Sigmoid colon (tissue), 7 donors: ENCODE results near the gene ANTXR2. TPM values are rescaled to one million over a fixed set of nuclear protein-coding genes. Genes with fewer than 3 reads are reported as not detected.
"Not testable (repeated sequence)": the region's sequence is repeated elsewhere in the genome, so short reads cannot be mapped to it uniquely, and the experiment has no call there.

Experiments used
- DNase-seq: peaks from one replicate; pipeline ENCODE4 v3.0.0-alpha.2; 2019
- H3K27ac ChIP-seq, 4 donors: fragments of 200-600 bp; sonication (generic); one replicate each; pipeline ENCODE4 v1.5.1; 2016 to 2019; ENCODE audit warnings: mild to moderate bottlenecking in 1 of 4
- H3K27me3 ChIP-seq, 3 donors: fragments of 200-600 bp; sonication (generic); one replicate each; pipeline ENCODE4 v1.5.1; 2019; ENCODE audit warnings: mild to moderate bottlenecking in 1 of 3
- H3K36me3 ChIP-seq, 4 donors: fragments of 200-600 bp; sonication (generic); one replicate each; pipeline ENCODE4 v1.5.1; 2016 to 2019
- H3K4me1 ChIP-seq, 4 donors: fragments of 200-600 bp; sonication (generic); one replicate each; pipeline ENCODE4 v1.5.1; 2017 to 2019
- H3K4me3 ChIP-seq, 4 donors: fragments of 200-600 bp; sonication (generic); one replicate each; pipeline ENCODE4 v1.5.1; 2017 to 2019; ENCODE audit warnings: mild to moderate bottlenecking in 2 of 4, moderate library complexity in 1 of 4
- H3K9me3 ChIP-seq, 4 donors: fragments of 200-600 bp in 3 of 4; sonication (generic) in 3 of 4; one replicate each; pipeline versions ENCODE4 v1.5.1 to v1.6.1; 2013 to 2019
- CTCF ChIP-seq, 4 experiments: fragments of 450-650 bp in 3 of 4; fragments of 200-600 bp in 1 of 4; IDR thresholded peaks; one replicate each; pipeline ENCODE4 v1.5.1; 2016 to 2019; ENCODE audit warnings: antibody characterized with exemption in 4 of 4, mild to moderate bottlenecking in 3 of 4, moderate library complexity in 2 of 4
- EP300 ChIP-seq, 4 donors: sonication (generic); formaldehyde crosslinking; IDR thresholded peaks; one replicate each; pipeline ENCODE4 v1.6.1; 2017; ENCODE audit warnings: antibody characterized with exemption in 4 of 4
- POLR2A ChIP-seq, 2 donors: fragments of 450-650 bp; IDR thresholded peaks; one replicate each; pipeline ENCODE4 v1.6.1; 2016; ENCODE audit warnings: antibody characterized with exemption in 2 of 2, mild to moderate bottlenecking in 2 of 2, moderate library complexity in 2 of 2
- POLR2AphosphoS5 ChIP-seq, 4 donors: sonication (generic); formaldehyde crosslinking; IDR thresholded peaks; one replicate each; pipeline ENCODE4 v1.6.1; 2017; ENCODE audit warnings: antibody characterized with exemption in 4 of 4
- WGBS, 2 donors: extraction: QIAGEN DNeasy Blood & Tissue Kit; methylation state at CpG; one replicate each; pipeline ENCODE4 v1.1.7; 2013; 5-methylcytosine and 5-hydroxymethylcytosine counted together
- intact Hi-C: fragments of 100-400 bp; cut with DNase I; formaldehyde crosslinking; loops from one replicate; pipeline ENCODE4 v1.15.1; 2023
- polyA plus RNA-seq, 3 donors: library from polyadenylated mRNA; stranded (reverse); fragments of 200-250 nt; gene quantifications; one replicate each; pipeline ENCODE4 v1.2.3, GENCODE V29; 2013
- total RNA-seq, 4 donors: library from RNA; depleted of rRNA; stranded (reverse); fragments of >200 nt; gene quantifications; one replicate each; pipeline ENCODE4 v1.1.0, GENCODE V29; 2016
- donor health status: healthy with polysubstance abuse.
- donor health status: Bipolar disorder and iron deficiency.
- donor health status: healthy.

ANTXR2 gene
- total and polyA plus RNA-seq, 7 donors: 11.4 to 237 (median 170) TPM

- no peak for TF ChIP-seq POLR2A (IDR thresholded peaks at IDR 0.05)
- TF ChIP-seq POLR2AphosphoS5 (IDR thresholded peaks at IDR 0.05): no peak
- TF ChIP-seq EP300 (IDR thresholded peaks at IDR 0.05): no peak
- no peak for TF ChIP-seq CTCF (IDR thresholded peaks at IDR 0.05)
- Histone ChIP-seq H3K36me3 (peaks cover 0 to 8% (median 0%) of the 10 kb centered on the region in 4 donors), H3K27ac (no peak overlapping the region), H3K4me3 (no peak overlapping the region), H3K27me3 (no peaks in the 10 kb centered on the region), H3K9me3 (no peaks in the 10 kb centered on the region), H3K4me1 (peaks cover 0 to 13% (median 0%) of the 10 kb centered on the region in 4 donors)
- 43 to 87% methylated on average over 2 of the region's 2 CpGs for WGBS, 2 donors
- intact Hi-C loops: no loop called here
- no peak for DNase-seq
These were observed 172.8 kb downstream of the ANTXR2 start for GRCh38 chr4:79900182-79900581.

GRCh38 chr4:79899481-79899880 lies 173.5 kb downstream of the ANTXR2 start:
- 94 to 96% methylated on average over 4 of the region's 4 CpGs for WGBS, 2 donors
- H3K4me1 ChIP-seq: peaks cover 0 to 6% (median 0%) of the 10 kb centered on the region in 4 donors

GRCh38 chr4:79898055-79898454 lies 175.0 kb downstream of the ANTXR2 start:
- Histone ChIP-seq H3K36me3 (peaks cover 0 to 4% (median 0%) of the 10 kb centered on the region in 4 donors), H3K9me3 (no peaks in the 10 kb centered on the region), H3K27me3 (no peaks in the 10 kb centered on the region), H3K4me3 (no peak overlapping the region), H3K4me1 (peaks cover 0 to 6% (median 0%) of the 10 kb centered on the region in 4 donors), H3K27ac (no peak overlapping the region)
- DNase-seq: no peak
- intact Hi-C loops: no loop called here
- 48 to 69% methylated on average over 2 of the region's 2 CpGs for WGBS, 2 donors
- TF ChIP-seq POLR2AphosphoS5 (IDR thresholded peaks at IDR 0.05): no peak

More at GRCh38 chr4:79899481-79899880, 173.5 kb downstream of the ANTXR2 start:
- Histone ChIP-seq H3K27me3 (no peaks in the 10 kb centered on the region), H3K9me3 (no peaks in the 10 kb centered on the region), H3K36me3 (peaks cover 0 to 7% (median 0%) of the 10 kb centered on the region in 4 donors), H3K4me3 (no peak overlapping the region), H3K27ac (no peak overlapping the region)
- TF ChIP-seq EP300 (IDR thresholded peaks at IDR 0.05) (no peak), POLR2AphosphoS5 (IDR thresholded peaks at IDR 0.05) (no peak), POLR2A (IDR thresholded peaks at IDR 0.05) (no peak), CTCF (IDR thresholded peaks at IDR 0.05) (no peak)
- DNase-seq: no peak
- intact Hi-C loops: no loop called here

GRCh38 chr4:79897174-79897573 lies 175.9 kb downstream of the ANTXR2 start:
- peaks cover 0 to 5% (median 0%) of the 10 kb centered on the region in 4 donors for H3K4me1 ChIP-seq
- intact Hi-C loops: no loop called here
- TF ChIP-seq POLR2A (IDR thresholded peaks at IDR 0.05) (no peak), POLR2AphosphoS5 (IDR thresholded peaks at IDR 0.05) (peak in 2 of 4 donors; percentile 6 to 42), CTCF (IDR thresholded peaks at IDR 0.05) (no peak), EP300 (IDR thresholded peaks at IDR 0.05) (no peak)
- H3K36me3 ChIP-seq: no peaks in the 10 kb centered on the region
- no peak overlapping the region for H3K27ac ChIP-seq
- WGBS, 2 donors: 57 to 74% methylated on average over 3 of the region's 3 CpGs
- no peaks in the 10 kb centered on the region for H3K9me3 ChIP-seq
- no peak for DNase-seq
- no peak overlapping the region for H3K4me3 ChIP-seq
- no peaks in the 10 kb centered on the region for H3K27me3 ChIP-seq

- H3K4me3 ChIP-seq: no peak overlapping the region
- no peaks in the 10 kb centered on the region for H3K36me3 ChIP-seq
- H3K9me3 ChIP-seq: no peaks in the 10 kb centered on the region
- TF ChIP-seq EP300 (IDR thresholded peaks at IDR 0.05): no peak
- TF ChIP-seq CTCF (IDR thresholded peaks at IDR 0.05): no peak
- TF ChIP-seq POLR2AphosphoS5 (IDR thresholded peaks at IDR 0.05): no peak
- TF ChIP-seq POLR2A (IDR thresholded peaks at IDR 0.05): no peak
- WGBS, 2 donors: 76 to 81% methylated on average over 2 of the region's 2 CpGs
- no peak overlapping the region for H3K27ac ChIP-seq
- H3K4me1 ChIP-seq: no peaks in the 10 kb centered on the region
- no peak for DNase-seq
- intact Hi-C loops: no loop called here
- H3K27me3 ChIP-seq: no peaks in the 10 kb centered on the region
These were observed 179.6 kb downstream of the ANTXR2 start for GRCh38 chr4:79893456-79893855.

- H3K27ac ChIP-seq, H3K4me3 ChIP-seq, H3K4me1 ChIP-seq, H3K27me3 ChIP-seq, H3K36me3 ChIP-seq, intact Hi-C loops, H3K9me3 ChIP-seq, DNase-seq: not testable (repeated sequence)
- 88 to 90% methylated on average over 1 of the region's 1 CpG for WGBS, 2 donors
These were observed 184.0 kb downstream of the ANTXR2 start for GRCh38 chr4:79889026-79889425.
